ENCODE data around the gene ATP10D. TPM values are rescaled to one million over a fixed set of nuclear protein-coding genes. Genes with fewer than 3 reads are reported as not detected.

ATP10D gene
- total and polyA plus RNA-seq, 4 donors, result 9.3 to 57.4 (median 41.3) TPM

DNA sequence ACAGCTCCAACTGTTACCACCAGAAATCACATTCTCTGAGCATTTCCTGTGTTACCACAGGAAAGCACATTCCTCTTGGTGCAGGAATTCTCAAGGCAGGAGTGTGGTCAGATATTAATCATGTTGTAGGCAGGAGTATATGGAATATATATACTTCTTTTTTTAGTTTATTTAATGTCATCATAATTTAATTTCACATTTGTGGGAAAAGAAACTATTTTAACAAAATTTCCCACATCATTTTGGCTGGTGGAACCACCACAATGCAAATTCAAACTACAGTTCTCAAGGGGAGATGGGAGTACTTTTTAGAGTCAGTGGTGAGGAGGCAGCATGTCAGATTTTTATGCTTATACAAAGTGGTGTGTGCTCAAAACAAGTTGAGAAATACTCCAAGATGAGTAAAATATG lies 139.0 kb downstream of the ATP10D start:
- intact Hi-C loops (cut with DNase I), result no loop called here
- Histone ChIP-seq H3K36me3 (ENCODE audit: control insufficient read depth in 1 of 2, insufficient read depth in 2 of 2, low read length in 1 of 2) (peaks cover 3 to 5% of the 10 kb centered on the region in 2 donors), H3K27me3 (ENCODE audit: control insufficient read depth in 1 of 2, insufficient read depth in 2 of 2, low read length in 1 of 2) (no peaks in the 10 kb centered on the region), H3K4me3 (ENCODE audit: low read length in 2 of 2) (no peak overlapping the region), H3K4me1 (ENCODE audit: control insufficient read depth in 1 of 2, insufficient read depth in 2 of 2, low read length in 2 of 2) (no peaks in the 10 kb centered on the region), H3K27ac (ENCODE audit: low read depth in 1 of 2, low read length in 2 of 2) (no peak overlapping the region), H3K9me3 (ENCODE audit: control insufficient read depth, low read length) (no peaks in the 10 kb centered on the region)
- ATAC-seq (ENCODE audit: low FRiP score), result no peak
- DNase-seq, result no peak

DNA sequence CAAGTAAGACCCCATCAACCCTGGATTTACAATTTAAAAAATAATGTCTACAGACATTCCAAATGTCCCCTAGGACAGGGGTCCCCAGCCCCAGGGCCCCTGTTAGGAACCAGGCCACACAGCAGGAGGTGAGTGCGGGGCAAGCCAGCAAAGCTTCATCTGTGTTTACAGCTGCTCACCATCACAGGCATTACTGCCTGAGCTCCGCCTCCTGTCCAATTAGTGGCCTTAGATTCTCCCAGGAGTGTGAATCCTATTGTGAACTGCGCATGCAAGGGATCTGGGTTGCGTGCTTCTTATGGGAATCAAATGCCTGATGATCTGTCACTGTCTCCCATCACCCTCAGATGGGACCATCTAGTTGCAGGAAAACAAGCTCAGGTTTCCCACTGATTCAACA lies 146.1 kb downstream of the ATP10D start:
- H3K4me3 ChIP-seq (ENCODE audit: low read length in 2 of 2), result no peak overlapping the region
- no peaks in the 10 kb centered on the region for H3K36me3 ChIP-seq (ENCODE audit: control insufficient read depth in 1 of 2, insufficient read depth in 2 of 2, low read length in 1 of 2)
- no peaks in the 10 kb centered on the region for H3K27me3 ChIP-seq (ENCODE audit: control insufficient read depth in 1 of 2, insufficient read depth in 2 of 2, low read length in 1 of 2)
- H3K4me1 ChIP-seq (ENCODE audit: control insufficient read depth in 1 of 2, insufficient read depth in 2 of 2, low read length in 2 of 2), result no peaks in the 10 kb centered on the region
- 94 to 95% methylated on average over 4 of the region's 4 CpGs for WGBS, 2 donors
- DNase-seq (no peak), ATAC-seq (ENCODE audit: low FRiP score) (no peak)
- no peaks in the 10 kb centered on the region for H3K9me3 ChIP-seq (ENCODE audit: control insufficient read depth, low read length)
- intact Hi-C loops (cut with DNase I), result no loop called here
- no peak overlapping the region for H3K27ac ChIP-seq (ENCODE audit: low read depth in 1 of 2, low read length in 2 of 2)

DNA sequence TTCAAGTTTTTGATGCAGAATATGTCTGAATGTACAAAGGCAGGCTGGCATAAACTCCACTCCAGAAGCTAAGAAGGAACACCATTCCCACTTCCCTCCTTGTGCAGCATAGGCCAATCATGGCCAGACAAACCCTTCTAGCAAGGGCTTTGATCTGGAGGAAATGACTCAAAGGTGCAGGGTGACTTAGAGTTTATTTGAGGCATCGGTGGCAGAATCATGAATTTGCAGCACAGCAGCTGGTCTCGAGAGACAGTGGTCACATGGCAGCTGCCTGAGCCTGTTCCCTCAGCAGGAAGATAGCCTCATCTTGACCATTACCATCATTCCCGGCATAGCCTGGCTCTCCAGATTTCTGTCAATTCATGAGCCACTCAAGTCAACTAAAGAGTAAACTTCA lies 154.5 kb downstream of the ATP10D start:
- Histone ChIP-seq H3K4me1 (ENCODE audit: control insufficient read depth in 1 of 2, insufficient read depth in 2 of 2, low read length in 2 of 2) (no peaks in the 10 kb centered on the region), H3K4me3 (ENCODE audit: low read length in 2 of 2) (no peak overlapping the region), H3K36me3 (ENCODE audit: control insufficient read depth in 1 of 2, insufficient read depth in 2 of 2, low read length in 1 of 2) (peaks cover 0 to 4% of the 10 kb centered on the region in 2 donors), H3K9me3 (ENCODE audit: control insufficient read depth, low read length) (no peaks in the 10 kb centered on the region), H3K27me3 (ENCODE audit: control insufficient read depth in 1 of 2, insufficient read depth in 2 of 2, low read length in 1 of 2) (no peaks in the 10 kb centered on the region), H3K27ac (ENCODE audit: low read depth in 1 of 2, low read length in 2 of 2) (no peak overlapping the region)
- WGBS, 2 donors, result 54 to 71% methylated on average over 3 of the region's 3 CpGs
- DNase-seq (no peak), ATAC-seq (ENCODE audit: low FRiP score) (no peak)
- intact Hi-C loops (cut with DNase I), result no loop called here

DNA sequence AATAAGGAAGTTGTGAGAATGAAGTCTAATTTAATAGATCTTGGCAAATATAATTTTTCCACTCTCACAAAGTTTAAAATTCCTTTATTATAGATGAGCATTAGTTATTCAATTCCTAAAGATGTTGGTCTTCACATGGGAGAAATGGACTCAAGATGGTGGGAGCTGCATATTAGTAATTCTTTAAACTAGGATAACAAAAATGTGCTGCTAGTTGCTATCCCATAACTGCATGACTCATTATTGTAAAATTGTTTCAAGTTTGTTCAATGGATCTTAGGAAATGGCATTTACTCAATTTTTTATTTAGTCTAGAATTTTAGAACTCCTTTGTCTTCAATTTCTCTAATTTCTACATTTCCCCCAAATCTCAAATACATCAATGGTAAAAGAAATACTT lies 155.8 kb downstream of the ATP10D start:
- H3K27ac ChIP-seq (ENCODE audit: low read depth in 1 of 2, low read length in 2 of 2), result no peak overlapping the region
- H3K4me1 ChIP-seq (ENCODE audit: control insufficient read depth in 1 of 2, insufficient read depth in 2 of 2, low read length in 2 of 2), result no peaks in the 10 kb centered on the region
- ATAC-seq (ENCODE audit: low FRiP score) (no peak), DNase-seq (no peak)
- no peaks in the 10 kb centered on the region for H3K9me3 ChIP-seq (ENCODE audit: control insufficient read depth, low read length)
- intact Hi-C loops (cut with DNase I), result no loop called here
- H3K27me3 ChIP-seq (ENCODE audit: control insufficient read depth in 1 of 2, insufficient read depth in 2 of 2, low read length in 1 of 2), result no peaks in the 10 kb centered on the region
- no peak overlapping the region for H3K4me3 ChIP-seq (ENCODE audit: low read length in 2 of 2)
- H3K36me3 ChIP-seq (ENCODE audit: control insufficient read depth in 1 of 2, insufficient read depth in 2 of 2, low read length in 1 of 2), result peaks cover 0 to 4% of the 10 kb centered on the region in 2 donors

DNA sequence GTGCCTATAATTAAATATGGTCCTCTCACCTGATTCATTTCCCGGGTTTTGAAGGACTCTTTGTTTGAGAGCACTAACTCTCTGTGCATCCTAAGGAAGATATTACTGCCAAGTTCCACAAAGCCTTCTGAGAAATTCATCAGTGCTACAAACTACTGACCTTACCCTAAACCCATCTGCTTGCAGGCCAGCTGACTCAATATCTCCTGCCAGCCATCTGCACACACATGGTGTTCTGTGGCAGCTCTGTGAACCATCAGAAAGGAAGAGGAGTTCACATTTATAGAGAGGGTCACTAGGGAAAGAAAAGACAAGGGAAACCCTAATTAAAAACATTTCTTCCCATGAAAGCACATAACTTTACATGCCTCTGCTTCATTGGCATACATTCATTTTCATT lies 156.7 kb downstream of the ATP10D start:
- peaks cover 0 to 4% of the 10 kb centered on the region in 2 donors for H3K36me3 ChIP-seq (ENCODE audit: control insufficient read depth in 1 of 2, insufficient read depth in 2 of 2, low read length in 1 of 2)
- H3K9me3 ChIP-seq (ENCODE audit: control insufficient read depth, low read length), result no peaks in the 10 kb centered on the region
- H3K27me3 ChIP-seq (ENCODE audit: control insufficient read depth in 1 of 2, insufficient read depth in 2 of 2, low read length in 1 of 2), result no peaks in the 10 kb centered on the region
- ATAC-seq (ENCODE audit: low FRiP score), result no peak
- no peaks in the 10 kb centered on the region for H3K4me1 ChIP-seq (ENCODE audit: control insufficient read depth in 1 of 2, insufficient read depth in 2 of 2, low read length in 2 of 2)
- no peak overlapping the region for H3K27ac ChIP-seq (ENCODE audit: low read depth in 1 of 2, low read length in 2 of 2)
- intact Hi-C loops (cut with DNase I), result no loop called here
- H3K4me3 ChIP-seq (ENCODE audit: low read length in 2 of 2), result no peak overlapping the region
- WGBS, 2 donors, result 79 to 81% methylated on average over 1 of the region's 1 CpG
- no peak for DNase-seq

DNA sequence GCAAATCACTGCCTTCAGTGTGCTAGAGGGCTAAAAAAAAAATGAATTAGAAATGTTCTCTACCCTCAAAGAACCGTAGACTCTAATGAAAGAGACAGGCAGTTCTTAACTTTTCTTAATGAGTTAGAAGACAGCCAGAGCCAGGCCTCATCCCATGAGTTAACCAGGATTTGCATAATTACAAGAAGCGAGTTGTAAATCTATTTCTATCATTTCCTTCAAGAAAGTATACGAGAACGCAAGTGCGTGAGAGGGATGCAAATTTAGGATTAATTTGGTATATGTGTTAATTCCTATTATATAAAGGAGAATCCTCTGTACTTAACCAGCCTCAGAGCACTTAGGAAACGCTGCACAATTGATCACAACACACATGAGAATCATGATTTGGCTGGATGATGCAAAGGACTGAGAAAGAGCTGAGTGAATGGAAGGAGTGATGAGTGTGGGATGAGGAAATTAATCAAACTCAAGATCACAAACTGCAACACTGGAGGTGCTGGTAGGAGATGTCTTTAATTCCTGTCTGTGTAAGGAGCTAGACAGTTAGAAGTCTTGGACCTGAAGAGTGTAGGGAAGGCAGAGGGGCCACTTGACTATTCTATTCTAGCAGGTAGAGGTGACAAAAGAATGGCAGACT lies 157.2 kb downstream of the ATP10D start:
- WGBS, 2 donors, result 91 to 93% methylated on average over 6 of the region's 6 CpGs
- ATAC-seq (ENCODE audit: low FRiP score) (no peak), DNase-seq (no peak)
- H3K4me3 ChIP-seq (ENCODE audit: low read length in 2 of 2), result no peak overlapping the region
- intact Hi-C loops (cut with DNase I), result no loop called here
- no peaks in the 10 kb centered on the region for H3K27me3 ChIP-seq (ENCODE audit: control insufficient read depth in 1 of 2, insufficient read depth in 2 of 2, low read length in 1 of 2)
- H3K36me3 ChIP-seq (ENCODE audit: control insufficient read depth in 1 of 2, insufficient read depth in 2 of 2, low read length in 1 of 2), result peaks cover 0 to 4% of the 10 kb centered on the region in 2 donors
- H3K4me1 ChIP-seq (ENCODE audit: control insufficient read depth in 1 of 2, insufficient read depth in 2 of 2, low read length in 2 of 2), result no peaks in the 10 kb centered on the region
- H3K9me3 ChIP-seq (ENCODE audit: control insufficient read depth, low read length), result no peaks in the 10 kb centered on the region
- no peak overlapping the region for H3K27ac ChIP-seq (ENCODE audit: low read depth in 1 of 2, low read length in 2 of 2)

Other genes with a start within 250 kb of the ATP10D start
- gene COMMD8, start 21.6 kb upstream of the ATP10D start, total RNA-seq, result 10 to 100 TPM in 1 of 2 donors, 1 to 10 TPM in 1; 10.0 to 11.7 TPM
- gene COMMD8, start 21.6 kb upstream of the ATP10D start, polyA plus RNA-seq, result 10 to 100 TPM; 19.7 to 29.8 TPM